ENCODE results near the gene MRPS5. TPM values are rescaled to one million over a fixed set of nuclear protein-coding genes. Genes with fewer than 3 reads are reported as not detected.

Gene MRPS5
- total and polyA plus RNA-seq, 2 donors from 2014 or later, result 53.1 to 118 TPM

DNA sequence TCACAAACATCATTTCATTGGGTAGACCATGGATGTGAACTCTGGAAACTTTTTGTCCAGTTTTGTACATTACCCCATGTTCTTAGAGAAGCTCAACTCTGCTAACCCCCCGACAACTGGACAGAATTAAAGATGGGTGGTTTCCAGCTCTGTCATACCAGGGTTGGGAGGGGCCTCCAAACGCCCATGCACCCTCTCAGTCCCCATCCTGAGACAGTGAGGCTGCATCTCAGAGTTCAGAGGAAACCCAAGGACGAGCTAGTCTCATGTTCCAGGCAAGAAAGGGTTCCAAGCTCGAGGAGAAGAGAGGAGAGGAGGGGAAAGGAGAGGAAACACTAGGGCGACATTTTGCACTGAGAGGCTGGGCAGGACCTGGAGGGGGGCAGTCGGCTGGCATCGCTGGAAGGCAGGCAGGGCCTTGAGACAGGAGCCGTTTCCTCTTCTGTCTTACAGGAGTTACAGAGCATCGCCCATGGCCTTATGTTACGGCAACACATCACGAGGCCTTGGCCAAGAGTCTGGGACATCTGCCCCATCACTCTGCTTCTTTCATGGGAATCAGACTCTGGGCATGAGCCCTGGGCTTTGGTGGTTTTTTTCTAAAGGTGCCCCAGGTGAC is 79.7 kb downstream of the MRPS5 start:
- intact Hi-C loops (cut with DNase I), result no loop called here
- Histone ChIP-seq H3K9ac (ENCODE audit: low read length in 3 of 3) (no peak overlapping the region), H3K27me3 (ENCODE audit: control insufficient read depth, insufficient read depth, low read length) (no peaks in the 10 kb centered on the region), H3K4me3 (ENCODE audit: low read length in 3 of 3) (no peak overlapping the region), H3K4me1 (ENCODE audit: control insufficient read depth in 2 of 3, insufficient read depth in 2 of 3, low read depth in 1 of 3, low read length in 3 of 3) (peaks cover 0 to 29% (median 23%) of the 10 kb centered on the region in 3 donors), H3K36me3 (ENCODE audit: control insufficient read depth in 2 of 3, insufficient read depth in 3 of 3, low read length in 3 of 3) (peaks cover 0 to 12% (median 2%) of the 10 kb centered on the region in 3 donors), H3K9me3 (ENCODE audit: control insufficient read depth in 2 of 3, insufficient read depth in 1 of 3, low read length in 3 of 3) (peaks cover 0 to 1% (median 0%) of the 10 kb centered on the region in 3 donors), H3K27ac (ENCODE audit: low read depth in 2 of 2, low read length in 2 of 2) (peak overlapping the region in 1 of 2 donors; percentile 35)
- TF ChIP-seq, protein P1, sequence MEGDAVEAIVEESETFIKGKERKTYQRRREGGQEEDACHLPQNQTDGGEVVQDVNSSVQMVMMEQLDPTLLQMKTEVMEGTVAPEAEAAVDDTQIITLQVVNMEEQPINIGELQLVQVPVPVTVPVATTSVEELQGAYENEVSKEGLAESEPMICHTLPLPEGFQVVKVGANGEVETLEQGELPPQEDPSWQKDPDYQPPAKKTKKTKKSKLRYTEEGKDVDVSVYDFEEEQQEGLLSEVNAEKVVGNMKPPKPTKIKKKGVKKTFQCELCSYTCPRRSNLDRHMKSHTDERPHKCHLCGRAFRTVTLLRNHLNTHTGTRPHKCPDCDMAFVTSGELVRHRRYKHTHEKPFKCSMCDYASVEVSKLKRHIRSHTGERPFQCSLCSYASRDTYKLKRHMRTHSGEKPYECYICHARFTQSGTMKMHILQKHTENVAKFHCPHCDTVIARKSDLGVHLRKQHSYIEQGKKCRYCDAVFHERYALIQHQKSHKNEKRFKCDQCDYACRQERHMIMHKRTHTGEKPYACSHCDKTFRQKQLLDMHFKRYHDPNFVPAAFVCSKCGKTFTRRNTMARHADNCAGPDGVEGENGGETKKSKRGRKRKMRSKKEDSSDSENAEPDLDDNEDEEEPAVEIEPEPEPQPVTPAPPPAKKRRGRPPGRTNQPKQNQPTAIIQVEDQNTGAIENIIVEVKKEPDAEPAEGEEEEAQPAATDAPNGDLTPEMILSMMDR (IDR thresholded peaks at IDR 0.05; ENCODE audit: borderline replicate concordance, extremely low read depth, insufficient read depth), result no peak
- DNase-seq (no peak), FAIRE-seq (no peak)

DNA sequence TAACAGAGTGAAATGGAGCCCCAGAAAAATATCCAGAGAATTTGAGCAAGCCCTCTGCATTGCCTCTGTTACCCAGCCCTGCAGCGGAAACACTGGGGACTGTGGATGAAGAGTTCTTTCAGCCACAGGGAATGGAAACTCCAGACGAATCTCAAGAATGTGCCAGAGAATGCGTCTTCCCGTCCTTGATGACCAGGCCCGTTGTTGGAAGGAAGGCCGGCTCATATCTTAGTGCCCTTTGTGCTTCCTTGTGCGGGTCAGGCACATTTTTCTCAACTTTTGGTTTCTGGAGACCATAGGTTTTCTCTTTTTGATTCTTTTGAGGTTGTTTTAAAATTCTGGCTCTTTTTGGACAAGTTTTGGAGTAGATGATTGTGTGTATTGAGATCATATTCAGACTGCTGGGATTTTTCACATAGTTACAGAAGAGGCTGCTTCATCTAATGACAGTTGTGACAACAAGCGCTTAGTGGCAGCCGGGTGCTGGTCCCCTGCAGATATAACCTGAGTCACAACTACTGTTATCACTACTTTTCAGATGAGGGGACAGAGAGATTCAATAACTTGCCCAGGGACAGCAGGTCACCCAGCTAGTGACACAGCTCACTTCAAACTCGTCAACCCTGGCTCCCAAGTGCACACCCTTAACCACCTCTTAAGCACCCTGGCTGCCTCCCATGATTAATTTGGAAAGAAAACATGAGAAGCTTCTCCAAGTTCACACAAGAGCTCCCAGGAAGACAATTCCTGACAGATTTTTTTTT is 80.4 kb downstream of the MRPS5 start:
- intact Hi-C loops (cut with DNase I), result no loop called here
- DNase-seq, result no peak
- peak overlapping the region; percentile 16 to 35 for H3K27ac ChIP-seq (ENCODE audit: low read depth in 2 of 2, low read length in 2 of 2)

DNA sequence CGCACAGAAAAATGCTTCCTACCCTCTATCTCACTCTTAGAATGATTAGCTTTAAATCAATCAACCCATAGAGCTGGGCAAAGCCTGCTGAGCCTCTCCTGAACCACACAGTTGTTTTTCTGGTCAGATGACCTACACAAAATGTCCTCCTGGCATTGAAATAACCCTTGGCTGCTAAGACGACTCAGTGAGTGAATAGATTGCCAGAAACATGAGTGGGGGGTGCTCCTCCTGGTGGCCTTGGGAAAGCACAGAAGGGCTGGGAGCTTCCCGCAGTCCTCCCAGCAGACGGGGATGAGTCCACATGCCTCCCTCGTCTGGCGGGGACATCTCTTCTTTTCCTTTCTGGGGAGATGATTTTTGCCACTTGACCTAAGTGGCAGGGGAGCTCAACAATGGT is 81.2 kb downstream of the MRPS5 start:
- no peak overlapping the region for H3K4me3 ChIP-seq (ENCODE audit: low read length in 3 of 3)
- peaks cover 0 to 12% (median 2%) of the 10 kb centered on the region in 3 donors for H3K36me3 ChIP-seq (ENCODE audit: control insufficient read depth in 2 of 3, insufficient read depth in 3 of 3, low read length in 3 of 3)
- intact Hi-C loops (cut with DNase I), result no loop called here
- no peak for FAIRE-seq
- TF ChIP-seq, protein P1 (IDR thresholded peaks at IDR 0.05; ENCODE audit: borderline replicate concordance, extremely low read depth, insufficient read depth), result no peak
- peaks cover 0 to 1% (median 0%) of the 10 kb centered on the region in 3 donors for H3K9me3 ChIP-seq (ENCODE audit: control insufficient read depth in 2 of 3, insufficient read depth in 1 of 3, low read length in 3 of 3)
- H3K27ac ChIP-seq (ENCODE audit: low read depth in 2 of 2, low read length in 2 of 2), result peak overlapping the region in 1 of 2 donors; percentile 16
- H3K27me3 ChIP-seq (ENCODE audit: control insufficient read depth, insufficient read depth, low read length), result no peaks in the 10 kb centered on the region
- H3K9ac ChIP-seq (ENCODE audit: low read length in 3 of 3), result no peak overlapping the region
- peaks cover 0 to 27% (median 23%) of the 10 kb centered on the region in 3 donors for H3K4me1 ChIP-seq (ENCODE audit: control insufficient read depth in 2 of 3, insufficient read depth in 2 of 3, low read depth in 1 of 3, low read length in 3 of 3)
- DNase-seq, result no peak

More for the DNA sequence above, 80.4 kb downstream of the MRPS5 start:
- peaks cover 0 to 12% (median 2%) of the 10 kb centered on the region in 3 donors for H3K36me3 ChIP-seq (ENCODE audit: control insufficient read depth in 2 of 3, insufficient read depth in 3 of 3, low read length in 3 of 3)
- H3K27me3 ChIP-seq (ENCODE audit: control insufficient read depth, insufficient read depth, low read length), result no peaks in the 10 kb centered on the region
- H3K4me3 ChIP-seq (ENCODE audit: low read length in 3 of 3), result no peak overlapping the region
- TF ChIP-seq, protein P1 (IDR thresholded peaks at IDR 0.05; ENCODE audit: borderline replicate concordance, extremely low read depth, insufficient read depth), result no peak
- peaks cover 0 to 27% (median 23%) of the 10 kb centered on the region in 3 donors for H3K4me1 ChIP-seq (ENCODE audit: control insufficient read depth in 2 of 3, insufficient read depth in 2 of 3, low read depth in 1 of 3, low read length in 3 of 3)
- no peak for FAIRE-seq
- H3K9ac ChIP-seq (ENCODE audit: low read length in 3 of 3), result no peak overlapping the region
- H3K9me3 ChIP-seq (ENCODE audit: control insufficient read depth in 2 of 3, insufficient read depth in 1 of 3, low read length in 3 of 3), result peaks cover 0 to 1% (median 0%) of the 10 kb centered on the region in 3 donors

All from kidney (tissue), 14 donors.